Mesothelial cell of epicardium (in vitro differentiated cells): ENCODE data around the gene REV1. TPM values are rescaled to one million over a fixed set of nuclear protein-coding genes. Genes with fewer than 3 reads are reported as not detected.

Experiments used
- DNase-seq, 2 experiments: peaks; one replicate each; pipeline ENCODE4 v3.0.0; 2021; ENCODE audit warnings: low spot score in 2 of 2; ENCODE audit not compliant: unreplicated experiment in 2 of 2
- H3K27ac Mint-ChIP-seq: 2 replicates; pipeline ENCODE4 v1.8.0; 2021; ENCODE audit warnings: mixed read lengths
- H3K27me3 Mint-ChIP-seq: 2 replicates; pipeline ENCODE4 v1.8.0; 2021; ENCODE audit warnings: low read depth, mixed read lengths
- H3K36me3 Mint-ChIP-seq: 2 replicates; pipeline ENCODE4 v1.8.0; 2021; ENCODE audit warnings: mixed read lengths
- H3K4me1 Mint-ChIP-seq: 2 replicates; pipeline ENCODE4 v1.8.0; 2021; ENCODE audit warnings: mixed read lengths
- H3K4me3 Mint-ChIP-seq: 2 replicates; pipeline ENCODE4 v1.8.0; 2021; ENCODE audit warnings: mild to moderate bottlenecking, moderate library complexity, mixed read lengths
- H3K9me3 Mint-ChIP-seq: 2 replicates; pipeline ENCODE4 v1.8.0; 2021; ENCODE audit warnings: mixed read lengths
- total RNA-seq: library from RNA; stranded (reverse); gene quantifications from 3 replicates; pipeline ENCODE4 v1.2.1, GENCODE V29; 2021
- TF ChIP-seq, protein P1 (sequence below): fragments of 200-600 bp; sonication (generic); IDR thresholded peaks from one replicate; pipeline ENCODE4 v1.5.0; 2021; ENCODE audit warnings: antibody characterized with exemption; ENCODE audit not compliant: unreplicated experiment

REV1 gene
- total RNA-seq, 1 donor from 2014 or later = 58.7 TPM

DNA sequence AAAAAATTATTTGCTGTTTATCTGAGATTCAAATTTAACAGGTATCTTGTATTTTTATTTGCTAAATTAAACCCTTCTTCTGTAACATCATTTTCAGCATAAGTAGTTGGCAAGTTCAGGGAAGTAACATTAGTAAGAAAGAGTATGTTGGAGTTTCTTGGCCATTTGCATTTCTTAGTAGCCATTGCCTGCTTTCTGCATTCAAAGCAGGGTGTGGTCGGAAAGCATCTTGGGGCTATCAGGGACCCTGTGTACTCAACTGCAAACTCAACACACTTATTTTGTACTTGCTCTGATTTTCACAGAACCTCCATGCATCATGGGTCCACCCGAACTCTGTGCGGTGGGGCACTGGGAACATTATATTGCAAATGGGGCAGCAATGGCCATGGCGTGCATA lies 30.4 kb upstream of the REV1 start:
- Mint-ChIP-seq H3K4me1 (peaks cover 6% of the 10 kb centered on the region), H3K9me3 (no peaks in the 10 kb centered on the region), H3K4me3 (no peak overlapping the region), H3K27ac (no peak overlapping the region), H3K36me3 (no peaks in the 10 kb centered on the region), H3K27me3 (peaks cover 17% of the 10 kb centered on the region)
- DNase-seq = no peak
- TF ChIP-seq, protein P1, sequence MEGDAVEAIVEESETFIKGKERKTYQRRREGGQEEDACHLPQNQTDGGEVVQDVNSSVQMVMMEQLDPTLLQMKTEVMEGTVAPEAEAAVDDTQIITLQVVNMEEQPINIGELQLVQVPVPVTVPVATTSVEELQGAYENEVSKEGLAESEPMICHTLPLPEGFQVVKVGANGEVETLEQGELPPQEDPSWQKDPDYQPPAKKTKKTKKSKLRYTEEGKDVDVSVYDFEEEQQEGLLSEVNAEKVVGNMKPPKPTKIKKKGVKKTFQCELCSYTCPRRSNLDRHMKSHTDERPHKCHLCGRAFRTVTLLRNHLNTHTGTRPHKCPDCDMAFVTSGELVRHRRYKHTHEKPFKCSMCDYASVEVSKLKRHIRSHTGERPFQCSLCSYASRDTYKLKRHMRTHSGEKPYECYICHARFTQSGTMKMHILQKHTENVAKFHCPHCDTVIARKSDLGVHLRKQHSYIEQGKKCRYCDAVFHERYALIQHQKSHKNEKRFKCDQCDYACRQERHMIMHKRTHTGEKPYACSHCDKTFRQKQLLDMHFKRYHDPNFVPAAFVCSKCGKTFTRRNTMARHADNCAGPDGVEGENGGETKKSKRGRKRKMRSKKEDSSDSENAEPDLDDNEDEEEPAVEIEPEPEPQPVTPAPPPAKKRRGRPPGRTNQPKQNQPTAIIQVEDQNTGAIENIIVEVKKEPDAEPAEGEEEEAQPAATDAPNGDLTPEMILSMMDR = no peak

DNA sequence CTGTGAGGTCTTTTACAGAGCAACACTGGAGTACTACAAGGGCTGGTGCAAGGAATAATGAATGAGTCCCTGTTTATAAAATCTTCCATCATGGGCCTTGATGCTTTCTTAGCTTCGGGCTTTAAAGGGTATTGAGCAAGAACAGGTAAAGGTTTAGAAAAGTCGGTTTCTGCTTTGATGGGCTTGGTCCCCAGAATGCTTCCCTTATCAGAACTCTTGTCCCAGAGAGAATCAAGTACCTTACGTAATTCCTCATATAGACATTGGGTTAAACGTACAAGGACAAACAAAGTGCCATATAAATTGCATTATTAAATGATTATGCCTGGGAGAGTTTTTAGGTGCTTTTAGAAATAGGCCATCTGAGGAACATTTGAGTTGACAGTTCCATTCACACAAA lies 24.5 kb upstream of the REV1 start:
- H3K4me1 Mint-ChIP-seq = no peaks in the 10 kb centered on the region
- no peak overlapping the region for H3K4me3 Mint-ChIP-seq
- H3K9me3 Mint-ChIP-seq = no peaks in the 10 kb centered on the region

DNA sequence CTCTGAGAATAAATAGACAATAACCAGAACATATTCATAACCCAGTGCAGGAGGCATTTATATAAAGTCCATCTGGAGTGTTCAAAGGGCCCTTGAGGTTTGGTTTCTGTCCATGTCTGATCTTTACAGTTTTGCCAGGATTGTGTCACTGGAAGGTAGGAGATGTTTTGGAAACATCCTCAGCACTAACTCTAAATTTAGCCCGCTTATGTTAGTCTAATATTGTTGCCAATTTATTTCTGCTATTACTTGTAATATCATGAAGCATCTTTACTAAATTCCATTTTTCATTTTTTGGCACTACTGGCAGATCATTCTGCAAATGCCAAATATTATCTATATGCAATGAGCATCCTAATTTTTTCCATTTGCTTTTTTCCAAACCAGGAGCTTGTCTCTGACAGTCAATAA lies 22.4 kb upstream of the REV1 start:
- DNase-seq = no peak
- TF ChIP-seq, protein P1 = no peak
- peaks cover 16% of the 10 kb centered on the region for H3K27me3 Mint-ChIP-seq
- H3K27ac Mint-ChIP-seq = no peak overlapping the region
- no peak overlapping the region for H3K4me3 Mint-ChIP-seq
- H3K36me3 Mint-ChIP-seq = no peaks in the 10 kb centered on the region
- no peaks in the 10 kb centered on the region for H3K4me1 Mint-ChIP-seq
- H3K9me3 Mint-ChIP-seq = no peaks in the 10 kb centered on the region

More for the DNA sequence above, 24.5 kb upstream of the REV1 start:
- Mint-ChIP-seq H3K27ac (no peak overlapping the region), H3K36me3 (no peaks in the 10 kb centered on the region), H3K27me3 (peaks cover 22% of the 10 kb centered on the region)
- DNase-seq = no peak
- TF ChIP-seq, protein P1 = no peak

DNA sequence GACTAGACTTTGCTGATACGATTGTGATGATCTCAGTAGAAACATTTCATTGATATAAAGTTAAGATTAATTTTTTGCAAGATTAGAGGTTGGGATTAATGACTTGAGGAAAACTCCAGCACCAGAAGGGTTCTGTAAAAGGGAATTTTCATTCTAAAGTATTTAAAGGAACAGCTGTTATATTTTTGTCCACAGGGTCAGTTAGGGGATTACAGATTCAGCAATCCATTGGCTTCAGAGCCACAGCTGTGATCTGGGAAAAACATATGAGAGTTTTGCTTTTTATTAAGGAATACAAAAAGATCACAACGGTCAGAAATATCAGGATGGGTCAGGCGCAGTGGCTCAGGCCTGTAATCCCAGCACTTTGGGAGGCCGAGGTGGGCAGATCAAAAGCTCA lies 19.6 kb upstream of the REV1 start:
- H3K9me3 Mint-ChIP-seq = no peaks in the 10 kb centered on the region
- H3K4me1 Mint-ChIP-seq = no peaks in the 10 kb centered on the region
- H3K27me3 Mint-ChIP-seq = peaks cover 6% of the 10 kb centered on the region
- no peaks in the 10 kb centered on the region for H3K36me3 Mint-ChIP-seq
- TF ChIP-seq, protein P1 = no peak
- no peak for DNase-seq
- H3K4me3 Mint-ChIP-seq = no peak overlapping the region
- H3K27ac Mint-ChIP-seq = no peak overlapping the region

DNA sequence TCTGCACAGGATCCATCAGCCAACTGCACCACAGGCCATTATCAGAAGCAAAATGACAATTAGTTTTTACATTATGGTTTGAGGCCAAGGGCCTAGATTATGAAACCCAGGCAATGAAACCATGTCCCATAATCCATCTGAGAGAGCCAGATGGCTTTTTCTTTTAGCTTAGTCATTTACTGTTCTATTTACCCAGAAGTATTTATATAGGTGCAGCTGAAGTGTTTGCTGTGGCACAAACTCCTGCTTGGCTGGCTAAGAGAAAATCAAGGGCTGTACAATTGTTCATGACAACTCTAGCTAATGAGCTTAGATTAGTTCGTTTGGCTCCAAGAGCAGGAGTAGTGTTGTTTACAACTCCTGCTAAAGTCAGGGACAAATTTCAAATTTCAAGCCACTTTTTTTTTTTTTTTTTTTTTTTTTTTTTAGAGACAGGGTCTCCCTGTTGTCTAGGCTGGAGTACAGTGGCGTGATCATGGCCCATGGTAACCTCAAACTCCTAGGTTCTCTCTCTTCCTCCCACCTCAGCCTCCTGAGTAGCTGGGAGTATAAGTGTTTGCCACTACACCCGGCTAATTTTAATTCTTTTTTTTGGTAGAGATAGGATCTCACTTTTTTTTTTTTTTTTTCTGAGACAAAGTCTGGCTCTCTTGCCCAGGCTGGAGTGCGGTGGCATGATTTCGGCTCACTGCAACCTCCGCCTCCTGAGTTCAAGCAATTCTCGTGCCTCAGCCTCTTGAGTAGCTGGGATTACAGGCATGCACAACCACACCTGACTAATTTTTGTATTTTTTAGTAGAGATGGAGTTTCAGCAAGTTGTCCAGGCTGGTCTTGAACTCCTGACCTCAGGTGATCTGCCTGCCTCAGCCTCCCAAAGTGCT lies 18.4 kb upstream of the REV1 start:
- Mint-ChIP-seq H3K27ac (no peak overlapping the region), H3K9me3 (no peaks in the 10 kb centered on the region), H3K4me3 (no peak overlapping the region), H3K27me3 (no peaks in the 10 kb centered on the region), H3K36me3 (no peaks in the 10 kb centered on the region), H3K4me1 (no peaks in the 10 kb centered on the region)
- TF ChIP-seq, protein P1 = no peak
- DNase-seq = no peak
